ENCODE results near the gene HHATL.

Gene HHATL

DNA sequence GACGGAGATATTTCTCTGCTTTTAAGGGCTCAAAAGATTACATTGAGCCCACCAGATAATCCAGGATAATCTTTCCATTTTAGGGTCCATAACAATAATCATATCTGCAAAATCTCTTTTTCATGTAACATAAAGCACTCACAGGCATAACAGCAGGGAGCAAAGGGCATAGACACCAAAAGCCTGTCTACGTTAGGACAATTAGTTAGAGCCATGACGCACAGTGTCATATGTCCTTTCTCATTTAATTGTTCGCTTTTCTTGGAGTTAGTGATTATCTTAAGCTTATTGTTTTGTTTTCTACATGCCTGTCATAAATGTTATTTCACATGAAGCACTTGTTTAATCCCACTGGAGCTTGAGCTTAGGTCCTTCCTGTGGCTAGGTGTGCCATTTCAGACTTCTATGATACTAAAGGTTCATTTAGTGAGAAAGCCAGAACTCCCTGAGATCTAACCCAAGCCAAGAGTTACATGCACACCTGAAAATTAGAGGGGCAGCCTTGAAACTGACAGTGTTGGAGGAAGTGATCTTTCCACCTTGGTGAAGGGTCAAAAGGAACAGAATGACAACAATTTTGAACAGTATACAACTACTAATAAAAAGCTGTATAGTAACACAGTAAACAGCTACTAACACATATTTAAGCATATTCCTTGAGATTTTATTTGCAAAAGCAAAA, 11.7 kb upstream of the HHATL start:
- no peak overlapping the region for H2AFZ ChIP-seq (ENCODE audit: low read depth, low read length)
- no peaks in the 10 kb centered on the region for H3K9me3 ChIP-seq (ENCODE audit: low read length)
- no peaks in the 10 kb centered on the region for H3K36me3 ChIP-seq (ENCODE audit: insufficient read depth, low read length)
- H3K4me3 ChIP-seq (ENCODE audit: low read length) = no peak overlapping the region
- H3K27me3 ChIP-seq (ENCODE audit: insufficient read depth, low read length) = no peaks in the 10 kb centered on the region
- H3K4me1 ChIP-seq (ENCODE audit: insufficient read depth, low read length) = no peaks in the 10 kb centered on the region

DNA sequence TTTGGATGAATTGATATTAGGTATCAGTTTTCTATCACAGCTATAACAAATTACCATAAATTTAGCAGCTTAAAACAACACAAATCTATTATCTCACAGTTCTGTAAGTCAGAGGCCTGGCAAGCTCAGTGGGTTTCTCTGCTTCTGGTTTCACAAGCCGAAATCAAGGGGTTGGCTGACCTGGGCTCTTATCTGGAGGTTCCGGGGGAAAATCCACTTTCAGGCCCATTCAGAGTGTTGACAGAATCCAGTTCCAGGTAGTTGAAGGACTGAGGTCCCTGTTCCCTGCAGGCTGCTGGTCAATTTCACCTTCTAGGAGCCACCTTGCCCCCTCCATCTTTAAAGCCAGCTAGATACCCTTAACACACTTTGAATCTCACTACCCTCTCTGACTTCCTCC, 11.1 kb upstream of the HHATL start:
- no peaks in the 10 kb centered on the region for H3K9me3 ChIP-seq (ENCODE audit: low read length)
- H3K27me3 ChIP-seq (ENCODE audit: insufficient read depth, low read length) = no peaks in the 10 kb centered on the region
- H3K4me1 ChIP-seq (ENCODE audit: insufficient read depth, low read length) = no peaks in the 10 kb centered on the region
- no peak overlapping the region for H3K4me3 ChIP-seq (ENCODE audit: low read length)
- no peaks in the 10 kb centered on the region for H3K36me3 ChIP-seq (ENCODE audit: insufficient read depth, low read length)
- no peak overlapping the region for H2AFZ ChIP-seq (ENCODE audit: low read depth, low read length)

GRCh38 chr3:42712688-42713372, 10.2 kb upstream of the HHATL start:
- peaks cover 1% of the 10 kb centered on the region for H3K27me3 ChIP-seq (ENCODE audit: insufficient read depth, low read length)
- no peak overlapping the region for H3K4me3 ChIP-seq (ENCODE audit: low read length)
- H3K36me3 ChIP-seq (ENCODE audit: insufficient read depth, low read length) = no peaks in the 10 kb centered on the region
- H3K9me3 ChIP-seq (ENCODE audit: low read length) = no peaks in the 10 kb centered on the region
- H2AFZ ChIP-seq (ENCODE audit: low read depth, low read length) = no peak overlapping the region
- no peaks in the 10 kb centered on the region for H3K4me1 ChIP-seq (ENCODE audit: insufficient read depth, low read length)

DNA sequence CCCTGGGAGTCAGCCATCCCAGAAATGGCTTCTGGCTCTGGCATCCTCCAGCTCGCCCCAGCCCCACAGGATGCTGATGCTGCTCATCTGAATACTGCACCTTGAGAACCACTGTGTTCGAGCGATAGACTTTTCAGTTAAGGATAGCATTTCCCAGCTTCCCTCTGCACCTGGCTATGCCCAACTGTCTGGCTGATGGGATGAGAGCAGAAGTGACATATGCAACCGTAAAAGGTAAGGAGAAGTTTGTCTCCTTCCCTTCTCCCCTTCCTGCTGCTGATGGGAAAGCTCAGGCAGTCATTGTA, 9.7 kb upstream of the HHATL start:
- no peak overlapping the region for H3K4me3 ChIP-seq (ENCODE audit: low read length)
- no peaks in the 10 kb centered on the region for H3K4me1 ChIP-seq (ENCODE audit: insufficient read depth, low read length)
- H3K9me3 ChIP-seq (ENCODE audit: low read length) = no peaks in the 10 kb centered on the region
- no peaks in the 10 kb centered on the region for H3K36me3 ChIP-seq (ENCODE audit: insufficient read depth, low read length)
- no peak overlapping the region for H2AFZ ChIP-seq (ENCODE audit: low read depth, low read length)
- H3K27me3 ChIP-seq (ENCODE audit: insufficient read depth, low read length) = peaks cover 6% of the 10 kb centered on the region

DNA sequence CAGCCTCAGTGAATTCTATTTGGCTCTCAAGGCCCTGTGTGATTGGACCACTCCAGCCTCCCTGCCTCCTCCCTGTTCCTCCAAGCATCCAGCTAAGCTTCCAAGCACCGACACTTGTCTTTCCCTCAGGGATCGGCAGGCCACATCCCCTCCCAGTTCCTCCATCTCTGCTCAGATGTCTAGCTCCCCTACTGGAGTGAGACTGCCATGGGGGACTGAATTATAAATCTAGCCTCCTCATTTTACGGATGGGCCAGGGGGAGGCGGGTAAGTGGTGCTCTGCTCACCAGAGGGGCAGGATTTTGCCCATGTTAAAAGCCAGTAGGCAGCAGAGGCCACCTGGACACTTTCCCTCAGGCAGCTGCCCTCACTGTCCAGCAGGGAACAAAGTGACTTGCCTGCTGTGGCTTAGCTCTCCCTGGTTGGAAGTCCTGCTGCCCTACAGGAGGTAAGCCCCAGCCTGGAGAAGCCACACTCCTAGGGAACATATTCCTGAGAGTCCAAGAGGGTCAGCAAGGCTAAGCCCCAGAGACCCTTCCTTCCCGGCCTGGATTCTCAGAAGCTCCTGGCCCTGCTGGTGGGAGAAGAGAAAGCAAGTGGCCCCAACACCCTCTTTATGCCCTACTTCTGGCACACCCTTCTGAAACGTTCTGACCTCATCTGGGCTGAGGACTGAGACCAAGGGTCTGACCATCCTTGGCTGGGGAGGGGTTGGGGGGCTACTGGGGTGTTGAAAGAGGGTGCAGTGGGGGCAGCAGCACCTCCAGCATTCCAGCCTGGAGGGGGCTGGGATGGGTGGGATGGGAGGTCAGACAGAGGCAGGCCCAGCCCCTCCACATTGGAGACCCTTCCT, 9.1 kb upstream of the HHATL start:
- no peaks in the 10 kb centered on the region for H3K36me3 ChIP-seq (ENCODE audit: insufficient read depth, low read length)
- H3K4me3 ChIP-seq (ENCODE audit: low read length) = no peak overlapping the region
- no peak overlapping the region for H2AFZ ChIP-seq (ENCODE audit: low read depth, low read length)
- H3K4me1 ChIP-seq (ENCODE audit: insufficient read depth, low read length) = no peaks in the 10 kb centered on the region
- no peaks in the 10 kb centered on the region for H3K9me3 ChIP-seq (ENCODE audit: low read length)
- H3K27me3 ChIP-seq (ENCODE audit: insufficient read depth, low read length) = peaks cover 6% of the 10 kb centered on the region

GRCh38 chr3:42710323-42711021, 7.9 kb upstream of the HHATL start:
- no peaks in the 10 kb centered on the region for H3K9me3 ChIP-seq (ENCODE audit: low read length)
- no peaks in the 10 kb centered on the region for H3K36me3 ChIP-seq (ENCODE audit: insufficient read depth, low read length)
- no peak overlapping the region for H3K4me3 ChIP-seq (ENCODE audit: low read length)
- H3K27me3 ChIP-seq (ENCODE audit: insufficient read depth, low read length) = peaks cover 9% of the 10 kb centered on the region
- H3K4me1 ChIP-seq (ENCODE audit: insufficient read depth, low read length) = no peaks in the 10 kb centered on the region
- H2AFZ ChIP-seq (ENCODE audit: low read depth, low read length) = no peak overlapping the region

DNA sequence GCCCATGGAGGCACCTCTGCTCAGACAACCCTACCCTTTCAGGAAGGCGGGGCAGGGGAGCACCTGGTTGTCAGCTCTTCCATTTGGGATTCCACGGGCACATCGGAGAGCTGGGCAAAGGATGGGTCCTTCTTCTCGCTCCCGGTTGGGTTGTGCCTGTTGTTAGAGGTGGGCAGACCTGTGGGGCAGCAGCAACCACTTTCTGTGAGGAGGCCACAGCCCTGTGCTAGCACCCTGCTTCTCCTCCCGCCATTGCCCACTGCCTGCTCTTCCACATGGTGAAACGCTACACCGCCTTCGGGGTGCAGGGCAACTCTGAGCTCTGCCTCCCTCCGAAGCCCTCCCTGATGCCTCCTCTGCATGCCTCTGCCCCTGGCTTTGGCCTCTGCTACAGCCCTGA, 7.0 kb upstream of the HHATL start:
- no peaks in the 10 kb centered on the region for H3K4me1 ChIP-seq (ENCODE audit: insufficient read depth, low read length)
- H3K36me3 ChIP-seq (ENCODE audit: insufficient read depth, low read length) = no peaks in the 10 kb centered on the region
- H3K4me3 ChIP-seq (ENCODE audit: low read length) = no peak overlapping the region
- H2AFZ ChIP-seq (ENCODE audit: low read depth, low read length) = no peak overlapping the region
- no peaks in the 10 kb centered on the region for H3K9me3 ChIP-seq (ENCODE audit: low read length)
- H3K27me3 ChIP-seq (ENCODE audit: insufficient read depth, low read length) = peaks cover 13% of the 10 kb centered on the region

- Histone ChIP-seq H3K4me1 (ENCODE audit: insufficient read depth, low read length) (no peaks in the 10 kb centered on the region), H2AFZ (ENCODE audit: low read depth, low read length) (no peak overlapping the region), H3K4me3 (ENCODE audit: low read length) (no peak overlapping the region), H3K36me3 (ENCODE audit: insufficient read depth, low read length) (no peaks in the 10 kb centered on the region), H3K27me3 (ENCODE audit: insufficient read depth, low read length) (peaks cover 13% of the 10 kb centered on the region), H3K9me3 (ENCODE audit: low read length) (no peaks in the 10 kb centered on the region)
Observed at GRCh38 chr3:42708611-42709151, 6.1 kb upstream of the HHATL start.

DNA sequence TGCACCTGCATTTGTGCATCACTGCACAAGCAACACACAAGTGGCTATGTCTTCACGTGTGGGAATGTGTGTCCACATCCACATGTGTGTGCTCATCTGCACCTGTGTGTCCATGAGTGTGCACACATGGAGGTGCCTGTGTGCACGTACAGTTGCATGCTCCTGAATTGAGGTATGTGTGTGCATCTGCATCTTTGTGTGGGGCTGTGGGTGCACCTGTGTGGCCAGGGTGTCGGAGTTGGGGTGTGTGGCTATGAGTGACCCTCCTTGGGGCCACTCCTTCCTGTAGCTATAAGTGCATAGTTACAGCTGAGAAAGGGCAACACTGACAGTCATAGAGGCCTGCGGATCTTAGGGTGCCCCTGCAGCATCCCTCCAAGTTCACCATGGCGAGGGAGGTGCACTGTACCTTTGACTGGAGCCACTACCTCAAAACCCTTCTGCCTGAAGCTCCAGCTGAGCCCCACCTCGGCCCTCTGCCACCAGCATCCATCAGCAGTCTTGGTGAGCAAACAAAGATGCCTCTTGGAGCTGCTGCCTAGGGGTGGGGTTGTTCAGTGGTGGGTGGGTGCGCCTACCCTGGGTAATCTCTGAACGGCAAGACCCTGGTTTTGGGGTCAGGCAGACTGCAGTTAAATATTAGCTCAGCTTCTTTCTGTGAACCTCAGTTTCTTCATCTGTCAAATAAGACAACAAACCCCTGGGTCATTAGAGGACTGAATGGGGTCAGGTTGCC, 5.2 kb upstream of the HHATL start:
- Histone ChIP-seq H3K4me1 (ENCODE audit: insufficient read depth, low read length) (no peaks in the 10 kb centered on the region), H3K9me3 (ENCODE audit: low read length) (no peaks in the 10 kb centered on the region), H3K4me3 (ENCODE audit: low read length) (no peak overlapping the region), H2AFZ (ENCODE audit: low read depth, low read length) (no peak overlapping the region), H3K36me3 (ENCODE audit: insufficient read depth, low read length) (no peaks in the 10 kb centered on the region), H3K27me3 (ENCODE audit: insufficient read depth, low read length) (peaks cover 19% of the 10 kb centered on the region)

- no peaks in the 10 kb centered on the region for H3K36me3 ChIP-seq (ENCODE audit: insufficient read depth, low read length)
- no peak overlapping the region for H3K4me3 ChIP-seq (ENCODE audit: low read length)
- no peaks in the 10 kb centered on the region for H3K4me1 ChIP-seq (ENCODE audit: insufficient read depth, low read length)
- peaks cover 24% of the 10 kb centered on the region for H3K27me3 ChIP-seq (ENCODE audit: insufficient read depth, low read length)
- H2AFZ ChIP-seq (ENCODE audit: low read depth, low read length) = no peak overlapping the region
- no peaks in the 10 kb centered on the region for H3K9me3 ChIP-seq (ENCODE audit: low read length)
Observed at GRCh38 chr3:42706721-42707619, 4.4 kb upstream of the HHATL start.

- peaks cover 29% of the 10 kb centered on the region for H3K27me3 ChIP-seq (ENCODE audit: insufficient read depth, low read length)
- H3K4me1 ChIP-seq (ENCODE audit: insufficient read depth, low read length) = no peaks in the 10 kb centered on the region
- no peak overlapping the region for H3K4me3 ChIP-seq (ENCODE audit: low read length)
- no peaks in the 10 kb centered on the region for H3K36me3 ChIP-seq (ENCODE audit: insufficient read depth, low read length)
- no peak overlapping the region for H2AFZ ChIP-seq (ENCODE audit: low read depth, low read length)
- H3K9me3 ChIP-seq (ENCODE audit: low read length) = no peaks in the 10 kb centered on the region
Observed at GRCh38 chr3:42705962-42706585, 3.5 kb upstream of the HHATL start.
